Measurements from ENCODE around the gene SCN8A.

The SCN8A gene

DNA sequence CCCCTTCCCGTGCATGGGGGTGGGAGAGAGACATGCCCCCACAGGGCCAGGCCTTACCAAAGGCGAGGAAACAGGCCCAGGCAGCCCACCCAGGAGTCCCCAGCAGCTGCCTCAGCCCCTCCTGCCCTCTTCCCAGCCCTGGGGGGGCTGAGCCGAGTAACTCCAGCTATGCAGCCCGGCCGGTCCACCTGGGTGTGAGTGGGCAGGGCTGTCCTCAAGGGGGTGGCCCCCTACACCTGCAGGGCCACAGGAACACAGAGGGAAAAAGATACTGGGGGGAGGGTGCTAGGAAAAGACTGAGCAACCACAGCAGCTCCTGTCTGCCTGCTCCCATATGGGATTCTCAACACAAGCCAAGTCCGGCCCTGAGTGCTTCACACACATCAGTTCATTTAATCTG, 249.9 kb downstream of the SCN8A start:
- peaks cover 6% of the 10 kb centered on the region for H3K4me1 Mint-ChIP-seq
- H3K4me3 Mint-ChIP-seq: no peak overlapping the region
- H3K27ac Mint-ChIP-seq: no peak overlapping the region
- no peaks in the 10 kb centered on the region for H3K36me3 Mint-ChIP-seq
- ATAC-seq (no peak), DNase-seq (ENCODE audit: low spot score in 2 of 2) (no peak)
- H3K9me3 Mint-ChIP-seq: no peaks in the 10 kb centered on the region

DNA sequence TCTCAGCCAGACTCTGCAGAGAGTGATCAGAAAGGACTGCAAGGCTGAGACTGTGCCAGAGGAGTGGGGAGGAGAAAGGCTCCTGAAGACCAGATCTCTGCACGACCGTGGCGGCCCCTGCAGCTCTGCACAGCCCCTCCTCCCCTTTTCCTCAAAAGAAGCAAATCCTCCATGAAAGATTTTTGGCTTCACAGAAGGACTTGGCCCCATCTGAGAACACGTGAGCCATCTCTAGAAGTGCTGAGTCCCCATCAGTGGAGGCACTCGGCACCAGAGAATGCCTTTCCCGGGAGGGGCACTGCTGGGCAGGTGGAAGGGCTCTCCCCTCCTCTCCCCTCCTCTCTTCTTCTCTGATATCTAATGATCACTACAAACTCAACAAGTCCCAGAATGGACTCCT, 250.7 kb downstream of the SCN8A start:
- Mint-ChIP-seq H3K27ac (peak overlapping the region; percentile 60), H3K36me3 (no peaks in the 10 kb centered on the region), H3K4me1 (peaks cover 14% of the 10 kb centered on the region), H3K9me3 (no peaks in the 10 kb centered on the region), H3K4me3 (no peak overlapping the region)
- no peak for ATAC-seq
- no peak for DNase-seq (ENCODE audit: low spot score in 2 of 2)

DNA sequence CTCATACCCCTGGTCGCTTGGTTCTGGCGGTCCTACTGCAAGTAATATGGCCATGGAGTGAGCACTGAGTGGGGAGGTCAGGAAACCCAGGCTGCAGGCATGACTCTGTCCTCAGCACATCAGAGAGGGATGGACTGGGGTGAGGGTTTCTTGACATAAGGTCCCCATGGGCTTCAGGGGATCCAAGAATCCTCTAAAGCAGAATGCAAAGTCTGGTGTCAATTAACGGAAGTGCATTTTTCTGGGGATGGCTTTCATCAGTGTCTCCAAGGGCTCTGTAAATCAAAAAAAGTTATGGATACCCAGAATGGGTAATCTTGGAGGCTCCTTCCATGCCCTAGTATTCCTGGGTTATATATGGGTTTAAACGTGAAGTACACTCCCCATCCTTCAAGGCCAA, 253.8 kb downstream of the SCN8A start:
- Mint-ChIP-seq H3K9me3 (no peaks in the 10 kb centered on the region), H3K27ac (no peak overlapping the region), H3K4me3 (no peak overlapping the region), H3K36me3 (no peaks in the 10 kb centered on the region), H3K4me1 (peaks cover 11% of the 10 kb centered on the region)
- ATAC-seq (no peak), DNase-seq (ENCODE audit: low spot score in 2 of 2) (no peak)

DNA sequence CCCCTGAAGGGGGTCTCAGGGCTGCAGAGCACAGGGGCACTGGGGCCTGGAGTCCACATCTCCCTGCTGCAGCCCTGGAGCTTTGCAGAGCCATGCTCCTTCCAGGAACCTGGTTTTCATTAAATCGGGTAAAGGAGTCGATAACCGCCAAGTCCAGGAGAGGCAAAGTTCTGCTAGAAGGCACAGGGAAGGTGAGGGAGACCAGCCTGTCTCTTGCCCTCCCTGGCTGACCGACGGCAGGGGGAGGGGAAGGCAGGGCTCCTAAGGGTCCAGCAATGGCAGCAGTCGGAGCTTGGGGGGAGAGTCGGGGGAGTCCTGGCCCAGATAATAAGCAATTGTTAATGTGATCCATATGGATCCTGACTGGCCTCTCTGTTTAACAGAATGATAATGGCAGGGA, 254.4 kb downstream of the SCN8A start:
- DNase-seq (ENCODE audit: low spot score in 2 of 2): no peak
- no peaks in the 10 kb centered on the region for H3K9me3 Mint-ChIP-seq
- no peaks in the 10 kb centered on the region for H3K36me3 Mint-ChIP-seq
- peaks cover 11% of the 10 kb centered on the region for H3K4me1 Mint-ChIP-seq
- no peak overlapping the region for H3K4me3 Mint-ChIP-seq
- no peak overlapping the region for H3K27ac Mint-ChIP-seq
- no peak for ATAC-seq

DNA sequence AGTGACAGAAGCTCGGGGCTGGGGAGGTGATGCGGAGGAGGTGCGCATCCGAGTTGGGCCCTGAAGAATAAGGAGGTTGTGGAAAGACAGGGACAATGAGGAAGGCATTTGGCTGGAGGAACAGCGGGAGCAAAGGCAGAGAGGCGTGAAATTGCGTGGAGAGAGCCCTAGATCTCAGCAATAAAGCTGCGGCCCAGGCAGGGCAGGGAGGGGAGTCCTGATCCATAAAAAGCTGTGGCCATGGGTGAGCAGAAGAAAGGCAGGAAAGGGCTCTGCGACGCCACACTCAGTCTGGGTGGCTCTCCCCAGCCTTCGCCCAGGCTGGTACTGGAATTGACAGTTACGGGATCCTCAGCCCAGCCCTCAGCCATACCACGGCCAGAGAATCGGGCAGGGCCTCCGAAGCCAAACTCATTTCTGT, 255.2 kb downstream of the SCN8A start:
- DNase-seq (ENCODE audit: low spot score in 2 of 2) (no peak), ATAC-seq (no peak)
- Mint-ChIP-seq H3K36me3 (no peaks in the 10 kb centered on the region), H3K27ac (no peak overlapping the region), H3K9me3 (no peaks in the 10 kb centered on the region), H3K4me1 (peaks cover 13% of the 10 kb centered on the region), H3K4me3 (peak overlapping the region; percentile 51)

DNA sequence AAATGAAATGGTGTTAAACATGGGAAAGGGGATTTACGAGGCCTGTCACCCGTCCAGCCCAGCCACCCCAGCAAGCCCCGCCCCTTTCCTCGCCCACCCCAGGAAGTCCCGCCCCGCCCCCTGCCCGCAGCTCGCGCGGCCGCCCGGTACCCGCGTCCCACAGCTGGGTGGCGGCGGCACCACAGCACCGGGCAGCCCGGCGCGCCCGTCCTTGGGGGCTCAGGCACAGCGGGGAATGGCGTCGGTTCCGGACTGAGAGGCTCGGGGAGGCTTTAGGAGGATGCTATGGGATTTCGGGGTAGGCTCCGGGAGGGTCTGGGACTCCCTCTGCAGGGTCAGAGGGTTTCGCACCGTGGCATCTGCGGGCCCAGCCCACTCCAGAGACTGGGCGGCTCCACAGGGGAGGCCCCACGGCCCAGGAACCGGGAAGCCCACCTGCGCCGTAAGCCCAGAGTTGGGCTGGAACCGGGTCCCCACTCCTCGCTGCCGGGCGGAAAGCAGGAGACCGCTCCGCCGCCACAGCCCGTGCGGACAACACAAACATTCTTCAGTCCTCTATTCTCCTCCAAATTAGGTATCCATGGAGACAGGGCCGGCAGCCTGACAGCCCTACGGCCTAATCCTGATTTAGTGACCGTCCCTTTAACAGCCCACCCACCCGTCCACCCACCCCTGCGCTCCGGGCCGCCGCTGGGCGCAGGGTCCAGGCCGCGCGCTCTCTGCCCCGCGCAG, 256.0 kb downstream of the SCN8A start:
- ATAC-seq (peak; percentile 46), DNase-seq (ENCODE audit: low spot score in 2 of 2) (peak; percentile 32 to 62)
- H3K27ac Mint-ChIP-seq: no peak overlapping the region
- peak overlapping the region; percentile 51 for H3K4me3 Mint-ChIP-seq
- no peaks in the 10 kb centered on the region for H3K36me3 Mint-ChIP-seq
- H3K4me1 Mint-ChIP-seq: peaks cover 21% of the 10 kb centered on the region
- no peaks in the 10 kb centered on the region for H3K9me3 Mint-ChIP-seq

DNA sequence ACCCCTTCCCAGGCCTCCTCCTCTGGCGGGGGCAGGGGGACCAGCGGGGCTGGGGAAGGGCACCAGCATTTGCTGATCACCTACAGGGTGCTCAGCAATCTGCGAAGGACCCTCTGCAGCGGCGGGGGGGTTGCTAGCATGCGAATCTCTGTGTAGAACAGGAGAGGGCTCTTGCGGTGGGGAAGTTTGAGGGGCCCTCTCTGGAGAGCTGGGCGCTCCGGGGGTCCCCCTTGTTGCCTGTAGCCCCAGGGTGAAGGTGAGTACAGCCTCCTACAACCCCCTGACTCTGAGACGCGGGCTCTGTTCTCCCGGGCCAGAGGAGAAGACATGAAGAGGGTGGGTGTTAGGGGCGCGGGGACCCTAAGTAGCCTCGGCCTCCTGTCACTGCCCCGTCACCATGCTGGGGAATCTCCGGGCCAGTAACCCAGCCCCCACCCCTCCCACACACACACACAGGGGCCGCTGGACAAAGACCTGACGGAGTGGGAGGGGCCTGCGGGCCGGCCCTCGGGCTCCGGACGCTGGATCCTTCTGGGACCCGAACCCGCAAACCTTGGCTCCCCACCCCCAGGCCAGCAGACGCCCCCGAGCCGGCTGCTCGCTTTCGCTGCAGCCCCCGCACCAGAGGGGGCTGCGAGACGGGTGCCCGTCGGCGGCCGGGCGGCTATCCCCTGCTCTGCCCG, 256.8 kb downstream of the SCN8A start:
- Mint-ChIP-seq H3K4me3 (peak overlapping the region; percentile 51), H3K9me3 (no peaks in the 10 kb centered on the region), H3K4me1 (peaks cover 24% of the 10 kb centered on the region), H3K27ac (no peak overlapping the region), H3K36me3 (no peaks in the 10 kb centered on the region)
- DNase-seq (ENCODE audit: low spot score in 2 of 2) (no peak), ATAC-seq (no peak)

DNA sequence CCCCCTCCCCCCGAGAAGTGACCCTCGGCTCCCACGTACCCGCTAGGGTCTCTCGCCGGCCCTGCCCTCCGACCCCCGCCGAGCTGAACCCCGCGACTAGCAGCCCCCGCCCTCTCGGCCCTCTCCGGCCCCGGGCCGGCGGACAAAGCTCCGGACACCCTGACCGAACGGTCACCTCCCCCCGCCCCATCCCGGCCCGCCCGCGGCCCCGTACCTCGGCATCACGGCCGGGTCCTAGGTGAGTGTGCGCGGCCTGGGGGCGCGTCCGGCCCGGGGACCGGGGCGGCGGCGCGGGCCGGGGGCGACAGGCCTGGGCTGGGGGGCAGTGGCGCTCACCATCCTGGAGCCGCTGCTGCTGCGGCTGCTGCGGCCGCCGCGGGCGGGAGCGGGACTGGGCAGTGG, 257.3 kb downstream of the SCN8A start, which contains the start of gene FIGNL2:
Gene FIGNL2 (minus strand): TSS at position 393 of the 402 bp plus-strand sequence. CDS start 26,305 bp downstream, outside the sequence.
- Mint-ChIP-seq H3K4me1 (peaks cover 24% of the 10 kb centered on the region), H3K4me3 (peak within 1 kb of the TSS; percentile 51), H3K27ac (no peak within 1 kb of the TSS), H3K9me3 (no peaks in the 10 kb centered on the region), H3K36me3 (no peaks in the 10 kb centered on the region)
- DNase-seq (ENCODE audit: low spot score in 2 of 2) (no peak), ATAC-seq (no peak)

DNA sequence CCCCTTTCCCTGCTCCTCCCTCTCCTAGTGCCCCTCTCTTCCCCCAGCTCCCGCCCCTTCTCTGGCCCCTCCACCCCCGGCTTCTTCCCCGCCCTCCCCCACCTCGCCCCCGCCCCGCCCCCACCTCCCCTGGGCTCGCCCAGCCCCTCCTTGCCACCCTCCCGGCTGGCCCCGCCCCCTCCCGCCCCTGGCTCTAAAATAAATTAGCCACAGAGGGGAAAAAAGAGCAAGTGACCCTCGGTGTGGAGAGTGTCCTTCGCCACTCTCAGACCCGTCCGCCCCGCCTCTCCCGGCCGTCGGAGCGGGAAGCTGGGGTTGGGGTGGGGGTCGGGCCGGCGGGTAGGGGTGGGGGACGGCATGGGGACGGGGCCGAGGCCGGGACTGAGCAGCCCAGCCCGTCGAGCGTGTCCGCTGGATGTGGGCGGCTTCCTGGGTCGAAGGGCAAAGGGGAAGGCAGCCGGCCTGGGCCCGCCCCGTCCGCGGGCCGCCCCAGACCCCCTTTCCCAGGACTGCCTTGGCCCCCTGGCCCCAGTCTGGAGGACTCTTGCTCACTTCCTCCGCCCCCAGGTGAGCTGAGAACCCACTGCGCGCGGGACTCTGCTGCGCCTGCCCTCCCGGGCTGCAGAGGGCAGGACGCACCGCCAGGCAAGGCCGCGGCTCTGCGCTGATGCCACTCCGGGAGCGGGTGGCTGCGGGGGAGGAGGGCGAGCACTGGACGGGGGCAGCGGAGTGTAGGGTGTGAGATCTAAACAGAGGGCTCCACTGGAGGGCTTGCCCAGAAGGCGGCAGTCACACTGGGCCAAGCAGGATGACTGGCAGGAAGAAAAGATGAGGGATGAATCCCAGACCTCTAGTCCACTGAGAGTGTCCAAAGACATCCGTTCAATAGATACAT, 258.1 kb downstream of the SCN8A start:
- ATAC-seq (no peak), DNase-seq (ENCODE audit: low spot score in 2 of 2) (no peak)
- H3K9me3 Mint-ChIP-seq: no peaks in the 10 kb centered on the region
- H3K27ac Mint-ChIP-seq: no peak overlapping the region
- peaks cover 24% of the 10 kb centered on the region for H3K4me1 Mint-ChIP-seq
- no peak overlapping the region for H3K4me3 Mint-ChIP-seq
- no peaks in the 10 kb centered on the region for H3K36me3 Mint-ChIP-seq

DNA sequence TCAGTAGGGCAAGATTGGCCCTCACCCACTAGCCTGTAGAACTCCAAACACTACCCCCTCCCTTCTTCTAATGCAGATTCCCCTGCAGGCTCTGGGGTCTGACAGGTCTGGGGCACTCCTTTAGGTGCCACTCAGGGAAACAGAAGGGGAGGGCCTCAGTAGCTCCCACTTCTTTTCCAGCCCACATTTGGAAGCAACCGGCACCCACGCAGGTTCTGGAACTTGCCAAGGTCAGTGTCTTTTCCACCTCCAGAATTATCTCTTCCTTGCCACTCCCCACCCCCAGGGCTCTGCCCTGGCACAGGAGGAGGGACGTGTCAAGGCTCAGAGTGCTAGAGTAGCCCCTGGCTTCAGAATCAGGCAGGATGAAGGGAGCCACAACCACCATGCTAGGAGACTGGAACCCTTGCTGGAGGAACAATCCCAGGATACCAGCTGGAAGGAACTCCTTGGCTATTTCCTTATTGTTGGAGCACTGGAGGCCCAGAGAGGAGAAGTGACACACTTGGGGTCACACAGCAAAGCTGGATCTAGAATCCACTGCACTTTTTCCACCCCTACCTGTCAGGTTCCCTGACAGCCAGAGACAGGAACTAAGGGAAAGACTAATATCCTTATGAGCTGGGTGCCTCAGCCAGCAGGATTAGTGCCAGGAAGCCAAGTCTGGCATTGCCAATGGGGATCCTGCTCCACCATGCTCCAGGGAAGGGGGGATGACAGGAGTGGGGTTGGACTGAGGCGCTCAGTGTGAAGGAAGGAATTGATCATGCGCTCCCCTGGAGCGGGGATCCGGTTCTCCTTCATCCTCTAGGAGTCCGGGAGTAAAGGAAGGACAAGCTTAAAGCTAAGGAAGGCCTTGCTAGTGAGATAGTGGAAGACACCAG, 259.3 kb downstream of the SCN8A start:
- no peaks in the 10 kb centered on the region for H3K36me3 Mint-ChIP-seq
- no peaks in the 10 kb centered on the region for H3K9me3 Mint-ChIP-seq
- H3K4me3 Mint-ChIP-seq: no peak overlapping the region
- ATAC-seq (no peak), DNase-seq (ENCODE audit: low spot score in 2 of 2) (no peak)
- peak overlapping the region; percentile 30 for H3K27ac Mint-ChIP-seq
- peaks cover 24% of the 10 kb centered on the region for H3K4me1 Mint-ChIP-seq

DNA sequence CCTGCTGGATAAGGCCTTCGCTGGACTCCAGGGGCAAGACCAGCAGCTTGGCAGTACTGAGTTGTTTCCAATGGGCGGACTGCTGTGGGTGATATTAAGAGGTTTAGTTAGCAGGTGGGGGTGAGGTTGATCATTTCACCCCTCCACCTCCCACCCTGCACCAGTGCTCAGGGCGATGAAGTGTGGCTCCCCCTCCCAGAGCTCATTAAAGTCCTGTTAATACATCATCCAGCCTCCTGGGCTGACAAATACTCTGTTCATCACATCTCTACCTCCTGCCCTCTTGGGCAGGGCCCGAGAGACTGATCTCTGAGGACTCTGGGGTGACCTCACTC, 259.9 kb downstream of the SCN8A start:
- DNase-seq (ENCODE audit: low spot score in 2 of 2) (no peak), ATAC-seq (no peak)
- peaks cover 23% of the 10 kb centered on the region for H3K4me1 Mint-ChIP-seq

DNA sequence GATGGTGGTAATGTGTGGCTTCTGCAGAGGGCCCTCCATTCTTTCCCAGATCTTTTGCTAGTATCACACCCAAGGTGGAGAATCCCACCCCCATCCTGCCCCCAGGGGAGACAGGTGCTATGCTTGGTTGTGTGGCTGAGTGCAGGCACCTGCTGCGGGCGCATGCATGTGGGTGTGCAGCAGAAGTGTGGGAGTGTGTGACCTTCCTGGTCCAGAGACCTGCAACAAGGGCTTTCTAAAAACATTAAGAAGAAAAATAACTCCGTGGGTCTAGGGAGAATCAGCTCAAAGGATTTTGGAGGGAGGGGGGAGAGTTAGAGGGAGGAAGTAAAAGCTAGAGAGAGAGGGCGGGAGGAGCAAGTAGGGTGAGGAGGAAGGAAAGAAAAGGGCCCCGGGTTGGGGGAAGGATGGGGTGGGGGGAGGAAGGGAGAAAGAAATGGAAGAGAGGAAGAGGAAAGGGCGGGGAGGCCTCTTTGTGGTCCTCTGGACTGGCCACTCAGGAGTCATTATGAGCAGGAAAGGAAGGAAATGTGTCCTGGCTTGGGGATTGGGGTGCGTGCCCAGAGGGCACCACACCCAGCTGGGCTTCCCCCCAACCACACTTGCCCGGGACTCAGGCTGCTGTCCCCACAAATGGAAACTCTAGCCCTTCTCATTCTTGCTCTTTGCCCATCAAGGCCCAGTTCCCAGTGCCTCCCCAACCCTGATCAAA, 260.5 kb downstream of the SCN8A start:
- Mint-ChIP-seq H3K4me3 (no peak overlapping the region), H3K9me3 (no peaks in the 10 kb centered on the region), H3K27ac (no peak overlapping the region), H3K4me1 (peaks cover 17% of the 10 kb centered on the region), H3K36me3 (no peaks in the 10 kb centered on the region)
- ATAC-seq (no peak), DNase-seq (ENCODE audit: low spot score in 2 of 2) (no peak)

More for the DNA sequence above, 259.9 kb downstream of the SCN8A start:
- H3K4me3 Mint-ChIP-seq: no peak overlapping the region
- H3K9me3 Mint-ChIP-seq: no peaks in the 10 kb centered on the region
- peak overlapping the region; percentile 30 for H3K27ac Mint-ChIP-seq
- no peaks in the 10 kb centered on the region for H3K36me3 Mint-ChIP-seq

DNA sequence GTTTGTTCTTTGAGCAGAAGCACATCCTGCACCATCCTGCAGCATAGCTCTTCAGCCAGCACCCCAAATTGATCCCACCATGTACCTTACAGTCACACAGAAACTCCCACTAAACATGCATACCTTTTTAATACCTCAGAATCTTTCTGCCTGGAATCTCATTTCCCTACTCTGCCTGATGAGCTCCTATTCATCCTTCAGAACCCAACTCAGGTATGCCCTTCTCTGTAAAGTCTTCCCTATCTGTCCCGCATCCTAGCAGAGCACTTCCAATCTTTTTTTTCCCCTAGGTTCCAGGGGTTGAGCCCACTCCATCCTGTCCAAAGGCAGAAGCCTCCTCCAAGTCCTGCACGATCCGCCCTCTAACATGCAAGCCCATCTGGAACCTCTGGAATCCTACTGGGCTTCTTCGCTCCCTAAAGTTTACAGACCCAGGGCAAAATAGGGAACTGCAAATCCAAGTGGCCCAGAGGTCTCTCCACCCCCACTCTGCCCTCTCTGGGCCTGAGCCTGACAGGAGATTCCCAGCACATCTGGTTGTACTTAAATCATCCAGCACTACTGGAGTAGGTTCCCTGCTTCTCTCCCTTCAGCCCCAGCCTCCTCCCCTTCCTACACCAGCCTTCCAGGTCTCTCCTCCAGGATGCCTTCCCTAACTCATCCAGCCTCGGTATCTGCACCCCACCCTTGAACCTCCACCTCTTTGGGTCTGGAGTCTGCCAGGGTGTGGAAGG, 261.5 kb downstream of the SCN8A start:
- ATAC-seq (no peak), DNase-seq (ENCODE audit: low spot score in 2 of 2) (no peak)
- peaks cover 13% of the 10 kb centered on the region for H3K4me1 Mint-ChIP-seq
- no peaks in the 10 kb centered on the region for H3K36me3 Mint-ChIP-seq
- H3K9me3 Mint-ChIP-seq: no peaks in the 10 kb centered on the region
- no peak overlapping the region for H3K4me3 Mint-ChIP-seq
- H3K27ac Mint-ChIP-seq: no peak overlapping the region

Data from stimulated activated effector memory CD8-positive, alpha-beta T cell treated with anti-CD3 and anti-CD28 coated beads, Interleukin-12 subunit alpha, Interleukin-12 subunit beta, amount 100 ng/mL, for 72 hours (primary cell).